ENCODE measurements around the gene ZNF653. TPM values are rescaled to one million over a fixed set of nuclear protein-coding genes. Genes with fewer than 3 reads are reported as not detected.

ZNF653 gene
- total RNA-seq, 1 experiment from 2014 or later = 14.2 TPM

GRCh38 chr19:11539495-11540365 lies 34.1 kb upstream of the ZNF653 start:
- Histone ChIP-seq H3F3A (ENCODE audit: low read length, unreplicated experiment) (no peaks in the 10 kb centered on the region), H3K79me2 (ENCODE audit: low read length) (no peaks in the 10 kb centered on the region), H3K9me3 (ENCODE audit: low read length) (no peaks in the 10 kb centered on the region), H3K4me1 (ENCODE audit: insufficient read depth, low read length) (peaks cover 5% of the 10 kb centered on the region), H2AFZ (ENCODE audit: low read length) (no peak overlapping the region), H3K36me3 (ENCODE audit: low read depth, low read length) (no peaks in the 10 kb centered on the region), H4K20me1 (ENCODE audit: low read length) (no peaks in the 10 kb centered on the region), H3K4me2 (ENCODE audit: low read length) (no peak overlapping the region), H3K9me2 (replicated peaks; ENCODE audit: low read length) (no peaks in the 10 kb centered on the region), H3K4me3 (ENCODE audit: low read length) (no peak overlapping the region), H3K9ac (ENCODE audit: low read length) (no peak overlapping the region), H3K27ac (ENCODE audit: low read length) (no peak overlapping the region), H3K27me3 (ENCODE audit: low read length) (no peaks in the 10 kb centered on the region)
- DNase-seq (no peak), ATAC-seq (no peak)
- TF ChIP-seq EZH2 (IDR thresholded peaks at IDR 0.05; ENCODE audit: low read length, unreplicated experiment) = no peak
- TF ChIP-seq EZH2phosphoT487 (IDR thresholded peaks at IDR 0.05; ENCODE audit: borderline replicate concordance, low read length) = no peak
- TF ChIP-seq, protein P1, sequence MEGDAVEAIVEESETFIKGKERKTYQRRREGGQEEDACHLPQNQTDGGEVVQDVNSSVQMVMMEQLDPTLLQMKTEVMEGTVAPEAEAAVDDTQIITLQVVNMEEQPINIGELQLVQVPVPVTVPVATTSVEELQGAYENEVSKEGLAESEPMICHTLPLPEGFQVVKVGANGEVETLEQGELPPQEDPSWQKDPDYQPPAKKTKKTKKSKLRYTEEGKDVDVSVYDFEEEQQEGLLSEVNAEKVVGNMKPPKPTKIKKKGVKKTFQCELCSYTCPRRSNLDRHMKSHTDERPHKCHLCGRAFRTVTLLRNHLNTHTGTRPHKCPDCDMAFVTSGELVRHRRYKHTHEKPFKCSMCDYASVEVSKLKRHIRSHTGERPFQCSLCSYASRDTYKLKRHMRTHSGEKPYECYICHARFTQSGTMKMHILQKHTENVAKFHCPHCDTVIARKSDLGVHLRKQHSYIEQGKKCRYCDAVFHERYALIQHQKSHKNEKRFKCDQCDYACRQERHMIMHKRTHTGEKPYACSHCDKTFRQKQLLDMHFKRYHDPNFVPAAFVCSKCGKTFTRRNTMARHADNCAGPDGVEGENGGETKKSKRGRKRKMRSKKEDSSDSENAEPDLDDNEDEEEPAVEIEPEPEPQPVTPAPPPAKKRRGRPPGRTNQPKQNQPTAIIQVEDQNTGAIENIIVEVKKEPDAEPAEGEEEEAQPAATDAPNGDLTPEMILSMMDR (conservative IDR thresholded peaks at IDR 0.05; ENCODE audit: low read depth, low read length) = no peak
- no TSS peak for BruUV-seq (replicated peaks)
- ChIA-PET CTCF (interaction anchor here (0.6 kb wide), 1 partner anchor 255 kb away, joined by 3 read pairs; no protein-coding TSS in a partner anchor), POLR2A (ENCODE audit: unreplicated experiment) (interaction anchor here (0.5 kb wide), 1 partner anchor 51 kb away, joined by 5 read pairs; no protein-coding TSS in a partner anchor)
- intact Hi-C loops (cut with micrococcal nuclease) = loop anchor here (5.0 kb wide), 1 partner anchor 48 kb away; no protein-coding TSS in a partner anchor

DNA sequence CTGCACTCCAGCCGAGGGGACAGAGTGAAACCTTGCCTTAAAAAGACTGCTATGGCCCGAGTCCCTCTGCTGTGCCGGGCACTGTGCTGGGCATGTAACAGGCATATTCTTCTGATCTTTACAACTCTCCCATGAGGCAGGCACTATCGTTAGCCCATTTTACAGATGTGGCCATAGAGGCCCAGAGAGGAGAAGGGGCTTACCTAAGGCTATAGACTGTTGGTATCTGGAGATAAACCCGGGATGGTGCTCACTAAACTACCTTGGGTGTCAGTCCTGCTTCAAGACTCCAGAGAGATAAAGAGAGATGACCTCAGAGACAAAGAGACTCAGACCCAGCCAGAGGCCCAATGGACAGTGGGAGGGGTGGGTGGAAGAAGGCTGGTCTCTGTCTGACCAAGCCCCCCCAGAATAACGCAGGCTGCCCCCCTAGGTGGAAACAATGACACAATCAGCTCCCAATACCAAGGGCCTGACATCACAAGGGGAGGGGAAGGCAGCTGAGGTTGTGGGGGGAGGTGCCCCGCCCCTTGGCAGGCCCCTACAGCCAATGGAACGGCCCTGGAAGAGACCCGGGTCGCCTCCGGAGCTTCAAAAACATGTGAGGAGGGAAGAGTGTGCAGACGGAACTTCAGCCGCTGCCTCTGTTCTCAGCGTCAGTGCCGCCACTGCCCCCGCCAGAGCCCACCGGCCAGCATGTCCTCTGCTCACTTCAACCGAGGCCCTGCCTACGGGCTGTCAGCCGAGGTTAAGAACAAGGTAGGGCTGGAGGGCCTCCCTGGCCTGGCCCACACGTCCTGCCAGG lies 32.8 kb upstream of the ZNF653 start, which contains the start of gene CNN1:
Gene CNN1 (plus strand): TSS at position 620 of the 805 bp plus-strand sequence. CDS start 77 bp downstream, at position 697.
- no peak for DNase-seq
- no peak for ATAC-seq
- no peaks in the 10 kb centered on the region for H4K20me1 ChIP-seq (ENCODE audit: low read length)
- H3K4me3 ChIP-seq (ENCODE audit: low read length) = no peak within 1 kb of the TSS
- TF ChIP-seq EZH2 (IDR thresholded peaks at IDR 0.05; ENCODE audit: low read length, unreplicated experiment) (no peak), EZH2phosphoT487 (IDR thresholded peaks at IDR 0.05; ENCODE audit: borderline replicate concordance, low read length) (no peak)
- TF ChIP-seq, protein P1 (conservative IDR thresholded peaks at IDR 0.05; ENCODE audit: low read depth, low read length) = no peak
- no peak within 1 kb of the TSS for H3K9ac ChIP-seq (ENCODE audit: low read length)
- no peaks in the 10 kb centered on the region for H3F3A ChIP-seq (ENCODE audit: low read length, unreplicated experiment)
- H3K9me3 ChIP-seq (ENCODE audit: low read length) = no peaks in the 10 kb centered on the region
- peaks cover 5% of the 10 kb centered on the region for H3K4me1 ChIP-seq (ENCODE audit: insufficient read depth, low read length)
- H3K4me2 ChIP-seq (ENCODE audit: low read length) = no peak within 1 kb of the TSS
- H3K9me2 ChIP-seq (replicated peaks; ENCODE audit: low read length) = no peaks in the 10 kb centered on the region
- H3K36me3 ChIP-seq (ENCODE audit: low read depth, low read length) = no peaks in the 10 kb centered on the region
- CTCF ChIA-PET = no interaction called here
- no peak within 1 kb of the TSS for H2AFZ ChIP-seq (ENCODE audit: low read length)
- H3K27me3 ChIP-seq (ENCODE audit: low read length) = no peaks in the 10 kb centered on the region
- no peak within 1 kb of the TSS for H3K27ac ChIP-seq (ENCODE audit: low read length)
- intact Hi-C loops (cut with micrococcal nuclease) = loop anchor here (5.0 kb wide), 1 partner anchor 49 kb away; no protein-coding TSS in a partner anchor
- H3K79me2 ChIP-seq (ENCODE audit: low read length) = no peaks in the 10 kb centered on the region
- BruUV-seq (replicated peaks) = no TSS peak
- POLR2A ChIA-PET (ENCODE audit: unreplicated experiment) = interaction anchor here (0.5 kb wide), 1 partner anchor 52 kb away, joined by 5 read pairs; no protein-coding TSS in a partner anchor
